Measurements from ENCODE around the gene EMILIN3.

GRCh38 chr20:41406353-41406752 lies 39.7 kb upstream of the EMILIN3 start:
- TF ChIP-seq EZH2phosphoT487 (IDR thresholded peaks at IDR 0.05; ENCODE audit: insufficient read depth, low read depth) (no peak), EZH2 (IDR thresholded peaks at IDR 0.05; ENCODE audit: insufficient read depth, poor library complexity, severe bottlenecking) (no peak)
